AG04450 (cell line): ENCODE measurements around the gene SH2D7. TPM values are rescaled to one million over a fixed set of nuclear protein-coding genes. Genes with fewer than 3 reads are reported as not detected.
"Not testable (repeated sequence)": the region's sequence is repeated elsewhere in the genome, so short reads cannot be mapped to it uniquely, and the experiment has no call there.

ENCODE experiments used
- CTCF ChIA-PET: fragments of 300-600, 350-600 bp; formaldehyde crosslinking; extraction: SDS; loops from one replicate; lab custom pipeline; 2022; ENCODE audit warnings: antibody characterized with exemption, inconsistent platforms; lab: Charles Lee
- POLR2A ChIA-PET: fragments of 350-600 bp; formaldehyde crosslinking; extraction: SDS; loops from one replicate; lab custom pipeline; 2021; ENCODE audit warnings: antibody characterized with exemption, inconsistent platforms; lab: Yijun Ruan, JAX
- DNase-seq: peaks from one replicate; pipeline ENCODE4 v3.0.0-alpha.2; 2011; ENCODE audit warnings: low read depth, low spot score
- H3K27ac ChIP-seq: one replicate; pipeline ENCODE4 v1.5.1; 2012; ENCODE audit warnings: low read depth, low read length, control low read depth
- H3K27me3 ChIP-seq: one replicate; pipeline ENCODE4 v1.6.0; 2012; ENCODE audit warnings: low read length; ENCODE audit not compliant: control insufficient read depth, insufficient read depth
- H3K4me3 ChIP-seq: 2 replicates; pipeline ENCODE4 v1.5.1; 2011; ENCODE audit warnings: mild to moderate bottlenecking, low read depth, low read length, control low read depth
- H3K9me3 ChIP-seq: 2 replicates; pipeline ENCODE4 v1.5.1; 2012; ENCODE audit warnings: low read length; ENCODE audit not compliant: control insufficient read depth, insufficient read depth
- CTCF ChIP-seq: IDR thresholded peaks from 2 replicates; pipeline ENCODE4 v1.5.1; 2011; ENCODE audit warnings: low read depth, low read length, control low read depth, inconsistent platforms
- polyA plus RNA-seq: library from polyadenylated mRNA; depleted of rRNA; stranded (reverse); fragments of >200 nt; gene quantifications from 2 replicates; pipeline ENCODE4 v1.2.3, GENCODE V29; 2011; rRNA removed
- small RNA-seq: library from RNA; depleted of rRNA; stranded (forward); fragments of <200 nt; gene quantifications from one replicate; pipeline ENCODE3, GENCODE V24; 2012; ENCODE audit warnings: low read depth; ENCODE audit not compliant: insufficient read length

Gene SH2D7
- polyA plus RNA-seq, 1 experiment = not detected

GRCh38 chr15:78149068-78149804, 56.9 kb downstream of the SH2D7 start, which contains the start of gene IDH3A:
Gene IDH3A (plus strand): TSS chr15:78149362. CDS start chr15:78149404, 42 bp downstream.
- peak; percentile 88 for DNase-seq
- Histone ChIP-seq H3K27me3 (no peaks in the 10 kb centered on the region), H3K4me3 (peak within 1 kb of the TSS; percentile 77), H3K9me3 (no peaks in the 10 kb centered on the region), H3K27ac (no peak within 1 kb of the TSS)
- TF ChIP-seq CTCF = no peak
- POLR2A ChIA-PET = interaction anchor here (0.6 to 1.0 kb wide), 7 partner anchors 18 to 149 kb away, joined by 3 to 8 read pairs (median 4); partner anchors contain the start of gene CIB2
- CTCF ChIA-PET = interaction anchor here (0.9 to 1.3 kb wide), 2 partner anchors 28 to 41 kb away, joined by 3 to 5 read pairs; no protein-coding TSS in a partner anchor

GRCh38 chr15:78149805-78150751, 57.7 kb downstream of the SH2D7 start:
- no peak for TF ChIP-seq CTCF
- Histone ChIP-seq H3K27ac (no peak overlapping the region), H3K9me3 (no peaks in the 10 kb centered on the region), H3K27me3 (no peaks in the 10 kb centered on the region), H3K4me3 (peak overlapping the region; percentile 75)
- ChIA-PET CTCF (interaction anchor here (0.5 to 0.9 kb wide), 2 partner anchors 28 to 647 kb away, joined by 3 to 5 read pairs; no protein-coding TSS in a partner anchor), POLR2A (interaction anchor here (0.8 kb wide), 1 partner anchor 22 kb away, joined by 3 read pairs; no protein-coding TSS in a partner anchor)
- no peak for DNase-seq

- CTCF ChIA-PET, H3K27ac ChIP-seq, H3K4me3 ChIP-seq, H3K9me3 ChIP-seq, DNase-seq, H3K27me3 ChIP-seq, POLR2A ChIA-PET: not testable (repeated sequence)
Observed at GRCh38 chr15:78151075-78151474, 58.7 kb downstream of the SH2D7 start.

Small RNA genes lying within 50 kb of the gene (small RNA-seq; reads per million reads assigned to genes)
- gene RF00092 = not detected

Other genes starting within 250 kb of the SH2D7 start
- gene TBC1D2B, start 14.8 kb upstream of the SH2D7 start, polyA plus RNA-seq = 42.0 and 42.5 TPM in 2 replicates
- gene CIB2, start 38.9 kb downstream of the SH2D7 start, polyA plus RNA-seq = 2.7 and 3.7 TPM in 2 replicates
- 57.0 and 69.1 TPM in 2 replicates for gene IDH3A, start 56.8 kb downstream of the SH2D7 start, polyA plus RNA-seq
- gene ACSBG1, start 142.0 kb downstream of the SH2D7 start, polyA plus RNA-seq = 0.02 TPM in 1 of 2 replicates, not detected in the other
- 2.1 and 2.5 TPM in 2 replicates for gene DNAJA4, start 172.0 kb downstream of the SH2D7 start, polyA plus RNA-seq
- 78.1 and 92.0 TPM in 2 replicates for gene SKIC8, start 207.0 kb downstream of the SH2D7 start, polyA plus RNA-seq
- not detected in 2 replicates for gene CRABP1, start 247.8 kb downstream of the SH2D7 start, polyA plus RNA-seq